ENCODE results near the gene KLF4. TPM values are rescaled to one million over a fixed set of nuclear protein-coding genes. Genes with fewer than 3 reads are reported as not detected.

Gene KLF4
- total RNA-seq, 1 experiment from 2014 or later = 5.9 TPM

- TF ChIP-seq FOXP4 (CRISPR knock-in tag; IDR thresholded peaks at IDR 0.05) (no peak), ZNF423 (CRISPR knock-in tag; IDR thresholded peaks at IDR 0.05) (no peak), CREB1 (CRISPR knock-in tag; IDR thresholded peaks at IDR 0.05) (no peak), CBFB (CRISPR knock-in tag; IDR thresholded peaks at IDR 0.05; ENCODE audit: low read depth) (no peak), TCF7 (CRISPR knock-in tag; IDR thresholded peaks at IDR 0.05; ENCODE audit: low read depth) (no peak)
These were observed 7.4 kb upstream of the KLF4 start (continued) for GRCh38 chr9:107496976-107497375.

DNA sequence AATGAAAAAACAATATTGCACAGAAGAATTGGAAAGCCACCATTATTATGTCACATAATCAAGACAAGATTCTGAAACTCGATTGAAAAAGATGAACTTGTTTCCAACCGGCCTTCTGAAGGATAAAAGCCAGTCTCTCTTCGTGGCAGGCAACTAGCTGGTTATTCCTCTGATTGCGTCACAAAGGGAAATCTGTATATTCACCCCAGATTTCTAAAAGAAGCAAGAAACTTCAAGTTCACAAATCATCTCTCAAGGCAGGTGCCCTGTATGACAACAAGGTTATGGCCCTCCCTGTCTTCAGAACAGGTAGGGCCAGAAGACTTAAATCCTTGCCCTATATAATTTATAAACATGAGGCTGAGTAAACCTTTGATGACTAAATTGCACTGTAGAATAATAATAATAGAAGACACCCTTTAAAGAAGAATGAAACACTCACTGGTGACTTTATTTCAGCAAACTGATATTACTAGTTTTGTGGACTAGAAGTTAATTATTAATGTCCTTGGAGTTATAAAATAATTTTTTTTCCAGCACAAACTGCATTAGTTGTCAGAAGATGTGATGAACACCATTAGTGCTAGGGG, 2.9 kb upstream of the KLF4 start:
- H3K27me3 Mint-ChIP-seq (ENCODE audit: low read depth) = peaks cover 42% of the 10 kb centered on the region
- DNase-seq (ENCODE audit: low spot score) (no peak), ATAC-seq (no peak)
- no peaks in the 10 kb centered on the region for H3K9me3 Mint-ChIP-seq
- ChIA-PET POLR2A (no interaction called here), CTCF (interaction anchor here (0.8 kb wide), 1 partner anchor 70 kb away, joined by 5 read pairs; no protein-coding TSS in a partner anchor)
- H3K27ac Mint-ChIP-seq = no peak overlapping the region
- TF ChIP-seq ZNF232 (CRISPR knock-in tag; IDR thresholded peaks at IDR 0.05) = no peak
- no peak for TF ChIP-seq GTF2I (CRISPR knock-in tag; conservative IDR thresholded peaks at IDR 0.05)
- no peak for TF ChIP-seq ZMAT4 (CRISPR knock-in tag; IDR thresholded peaks at IDR 0.05)
- TF ChIP-seq CDX4 (CRISPR knock-in tag; IDR thresholded peaks at IDR 0.05; ENCODE audit: borderline replicate concordance) = no peak
- no peak for TF ChIP-seq ZNF532 (CRISPR knock-in tag; IDR thresholded peaks at IDR 0.05; ENCODE audit: borderline replicate concordance)
- no peak for TF ChIP-seq ATF1 (CRISPR knock-in tag; IDR thresholded peaks at IDR 0.05)
- TF ChIP-seq SP1 (CRISPR knock-in tag; conservative IDR thresholded peaks at IDR 0.05) = no peak
- TF ChIP-seq TP53 (CRISPR knock-in tag; IDR thresholded peaks at IDR 0.05) = no peak
- no peak for TF ChIP-seq HMGA2 (CRISPR knock-in tag; IDR thresholded peaks at IDR 0.05)
- no peak for TF ChIP-seq PRRX2 (CRISPR knock-in tag; IDR thresholded peaks at IDR 0.05)
- TF ChIP-seq PREB (CRISPR knock-in tag; IDR thresholded peaks at IDR 0.05; ENCODE audit: borderline replicate concordance) = no peak
- no peak for TF ChIP-seq TCF7 (CRISPR knock-in tag; IDR thresholded peaks at IDR 0.05; ENCODE audit: low read depth)
- no peak for TF ChIP-seq ZBTB21 (CRISPR knock-in tag; IDR thresholded peaks at IDR 0.05; ENCODE audit: borderline replicate concordance)
- TF ChIP-seq HMGXB4 (CRISPR knock-in tag; IDR thresholded peaks at IDR 0.05) = no peak
- no peak for TF ChIP-seq ZNF263 (CRISPR knock-in tag; IDR thresholded peaks at IDR 0.05; ENCODE audit: low read depth)
- TF ChIP-seq MXD4 (CRISPR knock-in tag; IDR thresholded peaks at IDR 0.05; ENCODE audit: borderline replicate concordance) = no peak
- no peak for TF ChIP-seq EMX1 (CRISPR knock-in tag; IDR thresholded peaks at IDR 0.05)
- no peak for TF ChIP-seq JUN (CRISPR knock-in tag; IDR thresholded peaks at IDR 0.05)
- no peak for TF ChIP-seq ZNF425 (CRISPR knock-in tag; conservative IDR thresholded peaks at IDR 0.05)
- no peak for TF ChIP-seq JAZF1 (CRISPR knock-in tag; IDR thresholded peaks at IDR 0.05)
- H3K36me3 Mint-ChIP-seq = no peaks in the 10 kb centered on the region
- H3K4me3 Mint-ChIP-seq = no peak overlapping the region
- peaks cover 28% of the 10 kb centered on the region for H3K4me1 Mint-ChIP-seq
